Right hindlimb (tissue), 1 donor: ENCODE measurements around the gene OPN1MW3.
"Not testable (repeated sequence)": the region's sequence is repeated elsewhere in the genome, so short reads cannot be mapped to it uniquely, and the experiment has no call there.

Experiments used
- DNase-seq: peaks from one replicate; pipeline ENCODE4 v3.0.0-alpha.2; 2018

OPN1MW3 gene

DNA sequence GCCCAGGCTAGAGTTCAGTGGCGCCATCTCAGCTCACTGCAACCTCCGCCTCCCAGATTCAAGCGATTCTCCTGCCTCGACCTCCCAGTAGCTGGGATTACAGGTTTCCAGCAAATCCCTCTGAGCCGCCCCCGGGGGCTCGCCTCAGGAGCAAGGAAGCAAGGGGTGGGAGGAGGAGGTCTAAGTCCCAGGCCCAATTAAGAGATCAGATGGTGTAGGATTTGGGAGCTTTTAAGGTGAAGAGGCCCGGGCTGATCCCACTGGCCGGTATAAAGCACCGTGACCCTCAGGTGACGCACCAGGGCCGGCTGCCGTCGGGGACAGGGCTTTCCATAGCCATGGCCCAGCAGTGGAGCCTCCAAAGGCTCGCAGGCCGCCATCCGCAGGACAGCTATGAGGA, at the start of gene OPN1MW3:
Gene OPN1MW3 (plus strand): TSS at position 301 of the 400 bp plus-strand sequence. CDS start 38 bp downstream, at position 339.
- DNase-seq, result not testable (repeated sequence)

DNA sequence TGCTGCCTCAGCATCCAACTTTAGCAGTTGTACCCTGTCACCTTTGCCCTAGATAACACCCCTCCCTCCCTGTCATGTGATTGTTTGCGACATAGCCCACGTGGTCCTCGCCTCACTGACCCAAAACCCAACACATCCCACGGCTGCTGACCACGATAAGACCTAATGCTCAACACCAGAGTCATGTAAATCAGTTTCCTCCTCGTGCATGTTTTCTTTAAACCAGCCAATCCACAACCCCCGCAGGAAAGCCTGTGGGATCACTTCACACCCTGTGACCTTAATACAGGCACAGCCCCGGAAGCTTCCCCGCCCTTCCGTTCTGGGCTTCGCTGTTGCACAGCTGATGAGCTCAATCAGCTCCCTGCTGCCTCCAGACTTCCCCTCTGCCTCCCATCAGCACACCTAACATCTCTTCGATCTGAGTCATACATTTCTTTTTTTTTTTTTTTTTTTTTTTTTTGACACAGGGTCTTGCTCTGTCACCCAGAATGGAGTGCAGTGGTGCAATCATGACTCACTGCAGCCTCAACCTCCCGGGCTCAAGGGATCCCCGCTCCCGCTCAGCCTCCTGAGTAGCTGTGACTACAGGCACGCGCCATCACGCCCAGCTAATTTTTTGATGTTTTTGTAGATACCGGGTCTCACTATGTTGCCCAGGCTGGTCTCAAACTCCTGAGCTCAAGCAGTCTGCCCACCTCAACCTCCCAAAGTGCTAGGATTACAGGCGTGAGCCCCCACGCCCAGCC, 47.5 kb upstream of the OPN1MW3 start:
- DNase-seq, result not testable (repeated sequence)

DNA sequence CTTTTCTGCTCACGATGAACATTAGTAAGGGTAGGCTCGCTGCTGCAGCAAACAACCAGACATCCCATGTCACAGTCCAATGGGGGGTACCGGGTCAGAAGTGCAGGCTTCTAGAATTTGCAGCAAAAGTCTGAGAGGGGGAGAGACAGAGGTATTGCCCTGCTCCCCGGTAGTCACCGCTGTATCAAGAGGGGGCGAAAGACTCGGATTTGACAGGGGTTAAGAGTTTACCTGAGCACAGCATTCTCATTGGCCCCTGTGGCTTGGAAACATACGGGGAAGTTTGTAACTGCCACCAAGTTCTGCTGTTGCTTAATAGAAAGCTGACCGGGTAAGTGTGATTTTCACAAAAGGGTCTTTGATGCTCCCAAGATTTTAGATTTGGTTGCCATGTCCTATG, 46.3 kb upstream of the OPN1MW3 start:
- not testable (repeated sequence) for DNase-seq

DNA sequence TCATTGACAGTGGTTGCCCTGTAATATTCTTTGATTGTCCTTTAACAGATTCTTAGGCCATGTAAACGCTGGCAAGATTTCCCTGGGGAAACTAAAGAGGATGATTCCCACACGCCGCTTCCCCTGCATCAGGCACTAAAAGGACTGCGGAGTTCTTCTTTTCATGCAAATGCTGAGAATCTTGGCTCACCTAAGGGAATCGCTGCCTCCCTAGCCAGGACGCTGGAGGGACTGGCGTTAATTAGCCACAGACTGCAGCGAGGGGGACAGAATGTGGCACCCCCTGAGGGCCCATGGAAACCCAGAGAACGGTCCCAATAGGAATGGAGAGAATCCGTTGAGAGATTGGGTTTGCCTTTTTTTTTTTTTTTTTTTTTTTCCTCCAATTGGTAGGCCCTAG, 45.9 kb upstream of the OPN1MW3 start:
- not testable (repeated sequence) for DNase-seq

DNA sequence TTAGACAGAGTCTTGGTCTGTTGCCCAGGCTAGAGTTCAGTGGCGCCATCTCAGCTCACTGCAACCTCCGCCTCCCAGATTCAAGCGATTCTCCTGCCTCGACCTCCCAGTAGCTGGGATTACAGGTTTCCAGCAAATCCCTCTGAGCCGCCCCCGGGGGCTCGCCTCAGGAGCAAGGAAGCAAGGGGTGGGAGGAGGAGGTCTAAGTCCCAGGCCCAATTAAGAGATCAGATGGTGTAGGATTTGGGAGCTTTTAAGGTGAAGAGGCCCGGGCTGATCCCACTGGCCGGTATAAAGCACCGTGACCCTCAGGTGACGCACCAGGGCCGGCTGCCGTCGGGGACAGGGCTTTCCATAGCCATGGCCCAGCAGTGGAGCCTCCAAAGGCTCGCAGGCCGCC, 37.9 kb upstream of the OPN1MW3 start, which contains the start of gene OPN1MW2:
Gene OPN1MW2 (plus strand): TSS at position 301 of the 400 bp plus-strand sequence. CDS start 60 bp downstream, at position 361.
- DNase-seq, result not testable (repeated sequence)

DNA sequence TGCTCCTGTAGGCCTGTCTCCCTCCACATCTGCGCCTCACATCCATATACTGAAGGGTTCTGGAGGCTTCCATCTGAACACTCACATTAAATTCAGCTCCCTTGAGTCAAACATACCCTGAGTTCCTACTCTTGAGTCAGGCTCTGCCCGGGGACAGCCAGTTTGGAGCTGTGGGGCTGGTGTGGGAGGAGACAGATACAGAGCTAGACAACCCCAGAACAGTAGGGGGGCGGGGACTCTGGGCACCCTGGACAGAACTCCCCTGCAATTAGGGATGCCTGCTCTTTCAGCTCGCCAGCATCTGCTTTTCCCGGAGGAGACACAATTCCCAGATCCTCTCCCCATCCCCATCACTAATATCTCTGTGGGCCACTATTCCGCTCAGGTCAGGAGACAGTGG, 32.1 kb upstream of the OPN1MW3 start:
- DNase-seq, result not testable (repeated sequence)

DNA sequence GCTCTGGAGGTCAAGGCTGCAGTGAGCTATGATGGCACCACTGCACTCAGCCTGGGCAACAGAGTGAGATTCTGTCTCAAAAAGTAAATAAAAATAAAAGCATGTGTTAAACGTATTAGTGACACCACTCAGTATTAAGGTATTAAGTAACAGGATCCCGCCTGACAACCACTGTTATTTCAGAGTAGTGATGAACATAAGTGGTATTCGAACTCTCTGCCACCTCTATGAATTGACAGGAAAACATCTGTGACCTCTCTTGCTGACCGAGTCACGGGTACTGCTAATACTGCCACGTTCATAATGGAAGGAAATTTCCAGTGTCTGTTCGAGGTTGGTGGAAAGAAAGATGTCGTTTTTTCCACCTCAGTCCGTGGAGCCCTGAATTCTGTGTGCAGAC, 30.7 kb upstream of the OPN1MW3 start:
- not testable (repeated sequence) for DNase-seq

DNA sequence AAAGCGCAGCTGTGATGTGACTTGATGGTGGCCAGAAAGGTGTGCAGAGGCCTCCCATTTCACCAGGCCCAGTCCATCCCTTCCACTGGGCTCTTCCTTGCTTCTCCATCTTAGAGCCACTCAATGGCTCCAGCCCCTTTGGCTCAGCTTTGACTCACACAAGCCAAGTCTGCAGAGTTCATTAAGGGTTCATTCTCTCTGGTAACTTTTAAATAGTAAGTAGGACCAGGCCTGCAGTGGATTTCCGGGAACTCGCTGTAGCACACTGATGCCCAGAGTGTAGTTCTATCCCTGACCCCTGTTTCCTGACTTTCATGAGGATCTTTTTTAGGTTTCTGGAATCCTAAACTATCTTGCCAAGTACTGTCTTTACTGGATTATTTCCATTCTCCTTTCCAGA, 25.9 kb upstream of the OPN1MW3 start:
- not testable (repeated sequence) for DNase-seq

DNA sequence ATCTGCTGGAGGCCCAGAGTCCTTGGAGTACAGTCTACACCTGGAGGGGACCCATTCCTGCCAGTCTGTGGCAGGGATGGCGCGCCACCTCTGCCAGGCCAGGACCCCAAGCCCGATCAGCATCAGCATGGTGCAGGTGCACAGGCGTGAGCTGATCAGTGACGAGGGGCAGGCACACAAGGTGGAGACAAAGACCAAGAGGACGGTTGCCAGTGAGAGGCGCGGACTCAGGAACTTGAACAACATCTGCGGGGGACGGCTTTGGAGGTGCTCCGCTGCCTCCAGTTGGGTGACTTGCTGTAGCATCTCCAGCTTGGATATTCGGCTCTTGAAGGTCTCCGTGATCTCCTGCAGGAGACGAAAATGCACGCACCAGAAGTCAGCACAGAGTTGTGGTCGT, 23.8 kb upstream of the OPN1MW3 start:
- DNase-seq, result not testable (repeated sequence)

DNA sequence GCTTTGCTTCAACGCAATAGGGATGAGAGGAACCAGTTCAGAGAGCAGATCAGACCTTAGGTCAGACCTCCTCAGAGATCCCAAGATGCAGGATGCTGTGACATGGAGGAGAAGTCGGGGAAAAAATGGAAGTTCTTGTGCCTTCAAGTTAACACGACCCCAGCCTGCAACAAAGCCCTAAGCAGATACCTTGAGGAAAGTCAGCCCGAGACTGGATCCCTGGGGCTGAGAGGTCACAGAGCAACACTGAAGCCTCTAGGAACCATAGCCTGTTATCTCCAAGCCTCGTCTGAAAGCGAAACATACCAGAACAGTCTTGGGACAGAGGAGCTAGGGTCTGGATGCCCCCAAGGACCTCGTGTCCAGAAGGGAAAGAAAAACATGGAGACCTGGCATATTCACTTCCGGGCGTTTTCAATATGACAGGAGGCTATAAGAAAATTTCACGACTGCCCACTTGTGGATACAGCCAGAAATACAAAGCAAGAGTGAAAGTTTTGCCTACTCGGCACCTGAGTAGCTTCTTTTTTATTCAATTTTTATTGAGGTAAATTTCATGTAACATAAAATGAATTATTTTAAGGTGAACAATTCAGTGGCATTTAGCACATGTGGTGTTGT, 18.3 kb upstream of the OPN1MW3 start:
- not testable (repeated sequence) for DNase-seq

DNA sequence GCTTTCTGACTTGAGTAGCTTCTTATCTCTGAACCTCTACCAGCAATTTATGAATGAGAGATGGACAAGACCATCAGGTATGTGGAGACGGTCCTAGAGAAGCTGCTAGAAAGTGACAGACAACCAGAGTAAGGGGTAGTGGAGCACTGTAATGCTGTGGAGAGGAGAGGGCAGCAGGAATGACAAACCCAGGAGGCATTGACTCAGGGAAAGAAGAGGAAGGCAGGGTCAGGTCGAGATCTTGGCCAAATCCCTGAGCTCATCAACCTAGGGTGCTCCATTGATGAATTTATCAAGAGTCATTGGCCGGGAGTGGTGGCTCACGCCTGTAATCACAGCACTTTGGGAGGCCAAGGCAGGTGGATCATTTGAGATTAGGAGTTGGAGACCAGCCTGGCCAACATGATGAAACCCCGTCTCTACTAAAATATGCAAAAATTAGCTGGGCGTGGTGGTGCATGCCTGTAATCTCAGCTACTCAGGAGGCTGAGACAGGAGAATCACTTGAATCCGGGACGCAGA, 17.3 kb upstream of the OPN1MW3 start:
- DNase-seq, result not testable (repeated sequence)

DNA sequence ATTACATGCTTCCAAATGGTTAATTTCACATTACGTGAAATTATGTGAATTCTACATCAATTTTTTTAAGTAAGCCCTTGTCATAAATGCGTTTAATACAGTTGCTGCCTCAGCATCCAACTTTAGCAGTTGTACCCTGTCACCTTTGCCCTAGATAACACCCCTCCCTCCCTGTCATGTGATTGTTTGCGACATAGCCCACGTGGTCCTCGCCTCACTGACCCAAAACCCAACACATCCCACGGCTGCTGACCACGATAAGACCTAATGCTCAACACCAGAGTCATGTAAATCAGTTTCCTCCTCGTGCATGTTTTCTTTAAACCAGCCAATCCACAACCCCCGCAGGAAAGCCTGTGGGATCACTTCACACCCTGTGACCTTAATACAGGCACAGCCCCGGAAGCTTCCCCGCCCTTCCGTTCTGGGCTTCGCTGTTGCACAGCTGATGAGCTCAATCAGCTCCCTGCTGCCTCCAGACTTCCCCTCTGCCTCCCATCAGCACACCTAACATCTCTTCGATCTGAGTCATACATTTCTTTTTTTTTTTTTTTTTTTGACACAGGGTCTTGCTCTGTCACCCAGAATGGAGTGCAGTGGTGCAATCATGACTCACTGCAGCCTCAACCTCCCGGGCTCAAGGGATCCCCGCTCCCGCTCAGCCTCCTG, 9.9 kb upstream of the OPN1MW3 start:
- DNase-seq, result not testable (repeated sequence)

DNA sequence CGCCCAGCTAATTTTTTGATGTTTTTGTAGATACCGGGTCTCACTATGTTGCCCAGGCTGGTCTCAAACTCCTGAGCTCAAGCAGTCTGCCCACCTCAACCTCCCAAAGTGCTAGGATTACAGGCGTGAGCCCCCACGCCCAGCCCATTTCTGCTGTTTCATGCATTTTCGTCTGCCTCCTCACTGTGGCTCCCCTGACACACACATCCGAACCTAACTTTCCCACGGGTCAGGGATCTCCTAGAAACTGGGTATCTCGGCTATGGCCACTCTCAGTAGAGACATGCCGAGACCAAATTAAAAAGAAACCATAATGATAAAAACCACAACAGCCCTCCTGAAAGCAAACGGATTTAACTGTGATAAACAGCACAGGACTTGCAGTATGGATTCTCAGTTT, 9.3 kb upstream of the OPN1MW3 start:
- DNase-seq, result not testable (repeated sequence)

DNA sequence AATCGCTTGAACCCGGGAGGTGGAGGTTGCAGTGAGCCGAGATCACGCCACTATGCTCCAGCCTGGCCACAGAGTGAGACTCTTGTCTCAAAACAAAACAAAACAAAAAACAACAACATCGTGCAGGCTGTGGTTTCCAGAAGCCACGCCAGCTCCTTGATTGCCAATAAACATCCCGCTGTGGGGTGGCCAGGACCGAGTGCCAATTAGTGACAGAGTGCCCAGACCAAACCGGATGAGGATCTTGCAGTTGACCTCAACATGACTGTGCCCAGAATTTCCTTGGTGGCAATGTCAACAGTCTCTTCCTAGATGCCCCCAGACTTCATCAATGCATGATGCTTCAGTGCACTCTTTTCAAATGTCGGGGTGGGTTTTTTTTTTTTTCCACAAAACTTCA, 1.3 kb downstream of the OPN1MW3 start:
- not testable (repeated sequence) for DNase-seq

DNA sequence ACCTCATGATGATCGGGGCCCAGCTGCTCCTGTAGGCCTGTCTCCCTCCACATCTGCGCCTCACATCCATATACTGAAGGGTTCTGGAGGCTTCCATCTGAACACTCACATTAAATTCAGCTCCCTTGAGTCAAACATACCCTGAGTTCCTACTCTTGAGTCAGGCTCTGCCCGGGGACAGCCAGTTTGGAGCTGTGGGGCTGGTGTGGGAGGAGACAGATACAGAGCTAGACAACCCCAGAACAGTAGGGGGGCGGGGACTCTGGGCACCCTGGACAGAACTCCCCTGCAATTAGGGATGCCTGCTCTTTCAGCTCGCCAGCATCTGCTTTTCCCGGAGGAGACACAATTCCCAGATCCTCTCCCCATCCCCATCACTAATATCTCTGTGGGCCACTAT, 5.7 kb downstream of the OPN1MW3 start:
- not testable (repeated sequence) for DNase-seq

DNA sequence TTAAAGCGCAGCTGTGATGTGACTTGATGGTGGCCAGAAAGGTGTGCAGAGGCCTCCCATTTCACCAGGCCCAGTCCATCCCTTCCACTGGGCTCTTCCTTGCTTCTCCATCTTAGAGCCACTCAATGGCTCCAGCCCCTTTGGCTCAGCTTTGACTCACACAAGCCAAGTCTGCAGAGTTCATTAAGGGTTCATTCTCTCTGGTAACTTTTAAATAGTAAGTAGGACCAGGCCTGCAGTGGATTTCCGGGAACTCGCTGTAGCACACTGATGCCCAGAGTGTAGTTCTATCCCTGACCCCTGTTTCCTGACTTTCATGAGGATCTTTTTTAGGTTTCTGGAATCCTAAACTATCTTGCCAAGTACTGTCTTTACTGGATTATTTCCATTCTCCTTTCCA, 11.9 kb downstream of the OPN1MW3 start:
- not testable (repeated sequence) for DNase-seq

DNA sequence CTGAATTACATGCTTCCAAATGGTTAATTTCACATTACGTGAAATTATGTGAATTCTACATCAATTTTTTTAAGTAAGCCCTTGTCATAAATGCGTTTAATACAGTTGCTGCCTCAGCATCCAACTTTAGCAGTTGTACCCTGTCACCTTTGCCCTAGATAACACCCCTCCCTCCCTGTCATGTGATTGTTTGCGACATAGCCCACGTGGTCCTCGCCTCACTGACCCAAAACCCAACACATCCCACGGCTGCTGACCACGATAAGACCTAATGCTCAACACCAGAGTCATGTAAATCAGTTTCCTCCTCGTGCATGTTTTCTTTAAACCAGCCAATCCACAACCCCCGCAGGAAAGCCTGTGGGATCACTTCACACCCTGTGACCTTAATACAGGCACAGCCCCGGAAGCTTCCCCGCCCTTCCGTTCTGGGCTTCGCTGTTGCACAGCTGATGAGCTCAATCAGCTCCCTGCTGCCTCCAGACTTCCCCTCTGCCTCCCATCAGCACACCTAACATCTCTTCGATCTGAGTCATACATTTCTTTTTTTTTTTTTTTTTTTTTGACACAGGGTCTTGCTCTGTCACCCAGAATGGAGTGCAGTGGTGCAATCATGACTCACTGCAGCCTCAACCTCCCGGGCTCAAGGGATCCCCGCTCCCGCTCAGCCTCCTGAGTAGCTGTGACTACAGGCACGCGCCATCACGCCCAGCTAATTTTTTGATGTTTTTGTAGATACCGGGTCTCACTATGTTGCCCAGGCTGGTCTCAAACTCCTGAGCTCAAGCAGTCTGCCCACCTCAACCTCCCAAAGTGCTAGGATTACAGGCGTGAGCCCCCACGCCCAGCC, 27.3 kb downstream of the OPN1MW3 start:
- not testable (repeated sequence) for DNase-seq

DNA sequence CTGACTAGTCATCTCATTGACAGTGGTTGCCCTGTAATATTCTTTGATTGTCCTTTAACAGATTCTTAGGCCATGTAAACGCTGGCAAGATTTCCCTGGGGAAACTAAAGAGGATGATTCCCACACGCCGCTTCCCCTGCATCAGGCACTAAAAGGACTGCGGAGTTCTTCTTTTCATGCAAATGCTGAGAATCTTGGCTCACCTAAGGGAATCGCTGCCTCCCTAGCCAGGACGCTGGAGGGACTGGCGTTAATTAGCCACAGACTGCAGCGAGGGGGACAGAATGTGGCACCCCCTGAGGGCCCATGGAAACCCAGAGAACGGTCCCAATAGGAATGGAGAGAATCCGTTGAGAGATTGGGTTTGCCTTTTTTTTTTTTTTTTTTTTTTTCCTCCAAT, 29.0 kb downstream of the OPN1MW3 start:
- DNase-seq, result not testable (repeated sequence)

DNA sequence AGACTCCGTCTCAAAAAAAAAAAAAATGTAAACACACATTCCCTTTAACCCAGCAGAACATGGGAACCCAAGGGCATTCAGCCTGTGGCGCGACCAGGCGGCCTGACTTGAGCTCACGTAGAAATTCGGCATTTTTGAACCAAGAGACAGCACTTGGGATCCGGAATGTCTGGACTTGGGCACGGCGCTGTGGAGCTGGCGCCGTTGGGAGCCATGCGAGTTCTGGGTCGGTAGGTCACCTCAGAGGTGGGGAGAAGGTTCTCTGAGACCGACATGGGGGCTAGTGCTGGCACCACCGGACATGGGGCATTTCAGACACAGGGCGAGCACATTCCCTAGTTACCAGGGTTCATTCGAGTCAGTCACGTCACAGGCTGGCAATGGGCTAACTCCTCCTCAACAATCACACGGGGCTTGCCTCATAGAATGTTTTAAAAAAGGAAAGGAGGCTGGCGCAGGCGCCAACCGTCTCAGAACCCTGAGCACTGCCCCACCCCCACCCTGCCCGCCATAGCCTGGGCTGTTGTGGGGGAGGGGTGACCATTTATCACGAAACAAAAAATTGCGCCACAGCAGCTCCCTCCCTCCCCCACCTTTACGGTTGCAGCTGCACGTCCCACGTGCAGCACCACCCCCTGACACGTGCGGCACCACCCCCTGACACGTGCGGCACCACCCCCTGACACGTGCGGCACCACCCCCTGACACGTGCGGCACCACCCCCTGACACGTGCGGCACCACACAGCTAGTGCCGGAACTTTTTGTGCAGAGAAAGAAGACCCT, 37.6 kb downstream of the OPN1MW3 start, which contains the start of gene TEX28:
Gene TEX28 (minus strand): TSS at position 334 of the 784 bp plus-strand sequence. CDS start 3,007 bp downstream, outside the sequence.
- no peak for DNase-seq

DNA sequence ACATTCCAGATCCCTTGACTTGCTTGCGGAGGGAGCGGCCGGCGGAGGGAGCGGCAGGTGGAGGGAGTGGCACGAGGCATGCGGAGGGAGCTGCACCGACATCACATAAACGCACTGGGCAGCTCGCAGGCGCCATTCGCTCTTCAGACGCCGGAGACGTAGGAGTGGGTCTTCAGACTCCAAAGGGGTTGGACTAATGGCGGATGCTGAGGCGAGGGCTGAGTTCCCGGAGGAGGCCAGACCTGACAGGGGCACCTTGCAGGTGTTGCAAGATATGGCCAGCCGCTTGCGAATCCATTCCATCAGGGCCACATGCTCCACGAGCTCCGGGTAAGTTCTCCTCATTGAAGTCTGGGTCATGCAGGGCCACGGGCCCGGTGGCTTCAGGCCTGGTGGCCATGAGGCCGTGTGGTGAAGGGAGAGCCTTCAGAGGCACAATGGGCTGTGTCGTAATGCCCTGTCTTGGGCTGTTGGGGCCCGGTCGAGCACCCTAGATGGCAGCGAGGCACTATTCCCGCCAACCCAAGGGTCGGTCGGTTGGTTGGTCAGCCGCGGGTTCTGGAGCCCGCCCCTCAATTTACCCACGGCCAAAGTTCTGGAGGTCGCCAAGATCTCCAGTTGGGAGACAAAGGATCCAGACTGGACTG, 38.4 kb downstream of the OPN1MW3 start, which contains the start of gene TKTL1:
Gene TKTL1 (plus strand): TSS at position 132 of the 647 bp plus-strand sequence. CDS start 65 bp downstream, at position 197.
- no peak for DNase-seq

DNA sequence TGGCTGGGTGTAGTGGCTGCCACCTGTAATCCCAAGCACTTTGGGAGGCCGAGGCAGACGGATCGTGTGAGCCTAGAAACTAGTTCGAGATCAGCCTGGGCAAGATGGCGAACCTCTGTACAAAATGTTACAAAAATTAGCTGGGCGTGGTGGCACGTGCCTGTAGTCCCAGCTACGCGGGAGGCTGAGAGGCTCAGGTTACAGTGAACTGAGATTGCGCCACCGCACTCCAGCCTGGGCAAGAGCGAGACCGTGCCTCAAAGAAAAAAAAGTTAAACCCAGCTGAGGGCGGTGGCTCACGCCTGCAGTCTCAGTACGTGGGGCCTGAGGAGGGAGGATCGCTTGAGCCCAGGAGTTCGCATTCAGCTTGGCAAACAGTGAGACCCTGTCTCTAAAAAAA, 39.3 kb downstream of the OPN1MW3 start:
- no peak for DNase-seq
